HG02852 (cell line): ENCODE data around the gene TRPM2.

Experiments used
- ATAC-seq: cut with Tn5 transposase; IDR thresholded peaks from one replicate; pipeline ENCODE4 v1.9.1; 2021; ENCODE audit warnings: mild to moderate bottlenecking, moderate library complexity; ENCODE audit not compliant: unreplicated experiment

The TRPM2 gene

GRCh38 chr21:44370786-44371410, 17.5 kb downstream of the TRPM2 start:
- ATAC-seq: no peak

- ATAC-seq: no peak
Observed at GRCh38 chr21:44371596-44371995, 18.2 kb downstream of the TRPM2 start.

GRCh38 chr21:44372616-44373015, 19.2 kb downstream of the TRPM2 start:
- ATAC-seq: no peak

- ATAC-seq: no peak
Observed at GRCh38 chr21:44374601-44375280, 21.3 kb downstream of the TRPM2 start.

GRCh38 chr21:44375281-44375651, 21.8 kb downstream of the TRPM2 start:
- no peak for ATAC-seq

GRCh38 chr21:44375761-44376241, 22.4 kb downstream of the TRPM2 start:
- ATAC-seq: no peak

GRCh38 chr21:44376606-44377005, 23.2 kb downstream of the TRPM2 start:
- ATAC-seq: no peak

- no peak for ATAC-seq
Observed at GRCh38 chr21:44377201-44377921, 23.9 kb downstream of the TRPM2 start.

- ATAC-seq: no peak
Observed at GRCh38 chr21:44377922-44378645, 24.7 kb downstream of the TRPM2 start.

GRCh38 chr21:44378646-44379514, 25.5 kb downstream of the TRPM2 start:
- ATAC-seq: no peak

- ATAC-seq: no peak
Observed at GRCh38 chr21:44379515-44379848, 26.1 kb downstream of the TRPM2 start.

- no peak for ATAC-seq
Observed at GRCh38 chr21:44379991-44380865, 26.8 kb downstream of the TRPM2 start.

GRCh38 chr21:44380876-44381275, 27.5 kb downstream of the TRPM2 start:
- ATAC-seq: no peak

GRCh38 chr21:44381874-44382273, 28.5 kb downstream of the TRPM2 start:
- no peak for ATAC-seq

- ATAC-seq: no peak
Observed at GRCh38 chr21:44382536-44382935, 29.1 kb downstream of the TRPM2 start.

- no peak for ATAC-seq
Observed at GRCh38 chr21:44383216-44383615, 29.8 kb downstream of the TRPM2 start.

GRCh38 chr21:44384968-44385367, 31.5 kb downstream of the TRPM2 start:
- no peak for ATAC-seq

GRCh38 chr21:44389335-44389734, 35.9 kb downstream of the TRPM2 start:
- ATAC-seq: no peak

GRCh38 chr21:44390886-44391285, 37.5 kb downstream of the TRPM2 start:
- no peak for ATAC-seq
